KG1 (cell line): ENCODE data around the gene HSD17B2.
"Not testable (repeated sequence)": the region's sequence is repeated elsewhere in the genome, so short reads cannot be mapped to it uniquely, and the experiment has no call there.

Source experiments
- DNase-seq: peaks from one replicate; lab custom pipeline; 2025; lab: John Stamatoyannopoulos, UW

HSD17B2 gene

GRCh38 chr16:82134846-82135245, 99.8 kb downstream of the HSD17B2 start:
- no peak for DNase-seq

- no peak for DNase-seq
These were observed 100.8 kb downstream of the HSD17B2 start for GRCh38 chr16:82135844-82136243.

GRCh38 chr16:82136956-82137821, 102.1 kb downstream of the HSD17B2 start:
- no peak for DNase-seq

GRCh38 chr16:82137822-82138167, 102.7 kb downstream of the HSD17B2 start:
- no peak for DNase-seq

- DNase-seq = no peak
These were observed 103.6 kb downstream of the HSD17B2 start for GRCh38 chr16:82138478-82139285.

- not testable (repeated sequence) for DNase-seq
These were observed 104.2 kb downstream of the HSD17B2 start for GRCh38 chr16:82139286-82139571.

- DNase-seq = no peak
These were observed 111.5 kb downstream of the HSD17B2 start for GRCh38 chr16:82146556-82146955.

- no peak for DNase-seq
These were observed 111.9 kb downstream of the HSD17B2 start for GRCh38 chr16:82146957-82147356.

- DNase-seq = no peak
These were observed 112.5 kb downstream of the HSD17B2 start for GRCh38 chr16:82147546-82147945.
